GM21381 (cell line): ENCODE measurements around the gene FAM184A.

ENCODE experiments used
- ATAC-seq: cut with Tn5 transposase; IDR thresholded peaks from one replicate; pipeline ENCODE4 v1.9.1; 2021; ENCODE audit warnings: mild to moderate bottlenecking, moderate library complexity; ENCODE audit not compliant: unreplicated experiment

FAM184A gene

DNA sequence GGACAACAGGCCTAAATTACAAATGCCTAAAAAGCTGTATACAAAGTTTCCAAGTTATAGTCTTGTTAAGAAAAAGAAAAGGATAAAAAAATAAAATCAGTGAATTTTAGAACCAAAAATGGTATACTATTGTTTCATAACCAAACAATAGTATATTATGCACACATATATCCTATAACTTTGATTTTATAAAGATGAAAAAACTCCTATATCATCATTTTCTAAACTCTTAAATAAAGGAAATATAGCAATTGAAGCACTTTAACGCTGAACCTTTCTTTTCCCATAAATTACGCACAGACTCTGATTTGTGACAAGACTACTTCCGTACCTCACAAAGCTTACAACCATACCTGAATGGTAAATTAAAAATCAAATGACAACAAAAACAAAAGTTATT, 107.6 kb downstream of the FAM184A start:
- ATAC-seq: no peak

DNA sequence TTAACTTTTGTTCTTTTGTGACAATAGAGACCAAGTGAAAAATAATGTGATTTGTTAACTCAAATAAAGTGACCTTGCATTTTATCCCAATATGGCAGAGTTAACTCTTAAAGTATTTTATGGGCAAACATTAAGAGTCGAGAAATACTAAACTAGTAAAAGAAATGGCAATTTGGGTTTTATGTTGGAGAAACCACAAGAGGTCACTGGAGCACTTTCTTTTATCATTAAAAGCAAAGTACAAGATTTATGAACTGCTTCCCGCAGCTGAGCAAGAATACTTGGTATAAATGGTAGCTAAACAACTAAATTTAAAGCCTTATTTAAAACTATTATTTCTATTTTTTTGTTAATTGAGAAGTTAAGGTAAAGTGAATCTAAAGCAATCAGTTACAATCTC, 110.0 kb downstream of the FAM184A start:
- no peak for ATAC-seq

DNA sequence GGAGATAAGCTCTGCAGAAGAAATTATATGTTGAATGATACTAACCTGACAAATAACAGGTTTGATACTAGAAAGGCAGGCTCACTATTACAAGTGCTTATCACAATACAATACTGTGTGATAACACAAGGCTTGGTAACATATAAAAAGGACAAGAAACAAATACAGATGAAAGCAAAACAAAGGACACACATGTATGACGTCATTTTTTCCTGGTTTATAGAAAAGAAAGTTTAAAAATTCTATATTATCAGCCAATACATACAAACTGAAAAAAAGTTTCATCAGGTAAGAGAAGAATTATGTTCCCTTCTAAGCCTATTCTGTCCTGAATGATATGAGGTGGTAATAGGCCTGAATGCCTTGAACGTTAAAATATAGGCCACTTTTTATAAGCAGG, 111.2 kb downstream of the FAM184A start:
- ATAC-seq: no peak

DNA sequence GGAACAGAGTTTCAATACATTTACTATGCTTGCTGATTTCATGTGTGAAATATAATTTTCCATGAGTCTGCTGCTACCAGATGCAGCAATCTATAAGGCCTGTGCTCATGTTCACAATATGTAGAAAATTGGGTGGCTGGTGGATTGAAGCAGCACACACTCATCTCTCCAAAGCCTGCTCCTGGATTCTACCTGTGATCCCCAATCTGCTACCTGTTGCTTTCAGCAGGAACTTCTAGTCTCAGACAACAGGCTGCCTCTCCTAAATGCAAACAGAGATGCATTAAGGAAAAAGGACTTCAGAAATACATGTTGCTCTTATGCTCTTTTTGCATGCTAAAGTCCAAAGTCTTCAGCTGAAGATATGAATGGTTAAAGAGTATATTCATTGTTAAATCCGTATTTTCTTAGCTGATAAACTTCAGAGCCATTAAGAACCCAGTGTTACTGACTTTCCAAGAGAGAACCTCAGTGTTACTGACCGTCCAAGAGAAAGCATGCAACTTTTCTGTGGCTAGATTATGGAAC, 112.6 kb downstream of the FAM184A start:
- ATAC-seq: no peak

DNA sequence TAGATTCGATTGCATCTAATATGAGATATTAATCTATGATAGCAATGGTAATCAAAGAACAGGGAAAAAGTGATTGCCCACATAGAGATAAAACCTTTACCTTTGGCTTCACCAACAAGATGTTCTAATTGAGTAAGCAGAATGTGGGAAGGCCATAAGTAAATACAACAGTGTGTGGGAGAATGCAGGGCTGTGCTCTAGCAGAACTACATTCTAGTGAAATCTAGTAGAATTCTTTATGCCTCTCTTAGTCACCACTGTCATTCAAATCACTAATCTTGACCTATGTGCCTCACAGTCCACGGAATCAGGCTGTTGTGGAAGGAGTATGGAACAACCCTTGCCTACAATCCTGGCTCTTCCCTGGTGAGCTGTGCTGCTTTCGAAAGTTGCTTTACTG, 113.1 kb downstream of the FAM184A start:
- no peak for ATAC-seq

DNA sequence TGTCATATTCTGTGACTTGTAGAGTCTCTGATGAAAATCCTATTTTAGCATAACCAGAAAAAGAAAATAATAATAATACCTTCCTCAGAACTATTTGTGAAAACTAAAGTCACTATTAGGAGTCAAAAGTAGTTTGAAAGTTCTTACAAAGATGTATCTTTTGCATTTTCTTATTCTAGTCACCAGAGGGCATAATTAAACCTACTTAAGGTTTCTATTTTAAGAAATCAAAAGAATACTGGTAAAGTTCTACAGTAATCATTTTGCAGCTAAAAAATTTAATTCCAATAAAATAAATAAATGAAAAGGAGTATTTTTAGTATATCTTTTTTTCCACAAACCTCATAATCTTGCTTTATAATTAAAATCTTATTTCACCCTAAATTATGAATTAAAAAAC, 115.5 kb downstream of the FAM184A start:
- no peak for ATAC-seq

DNA sequence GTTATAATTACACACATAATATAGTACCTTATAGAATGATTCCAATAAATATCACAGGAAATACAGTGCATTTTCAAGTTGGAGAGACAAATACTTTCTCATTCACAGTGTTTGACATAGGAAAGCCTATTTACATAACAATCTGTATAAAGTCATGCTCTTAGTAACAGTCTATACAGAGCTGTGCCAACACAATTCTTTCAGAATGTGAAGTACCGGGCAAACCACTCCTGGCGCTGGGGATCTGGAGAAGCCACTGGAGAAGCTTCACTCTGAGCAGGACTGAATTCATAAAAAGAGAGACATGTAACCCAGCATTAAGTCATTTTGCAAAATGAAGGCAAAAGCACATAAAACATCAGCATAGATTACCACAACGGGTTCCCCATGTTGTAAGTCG, 118.6 kb downstream of the FAM184A start:
- ATAC-seq: no peak

DNA sequence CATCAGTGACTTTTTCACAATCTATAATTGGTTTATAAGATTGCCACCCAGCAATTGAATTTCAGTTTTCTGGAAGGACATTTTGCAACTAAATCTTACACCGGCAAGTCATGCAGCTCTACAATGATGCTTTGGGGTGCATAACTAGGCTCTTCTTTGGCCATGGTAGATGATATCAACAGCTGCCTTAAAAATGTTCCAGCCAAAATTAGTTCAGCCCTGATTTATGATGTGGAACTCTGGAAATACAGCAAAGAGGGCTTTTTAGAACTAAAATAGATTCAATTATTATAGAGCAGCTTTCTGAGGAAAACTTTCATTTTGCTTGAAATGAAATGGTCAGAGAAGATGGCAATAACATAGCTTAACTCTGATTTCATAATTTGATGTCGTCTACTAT, 125.1 kb downstream of the FAM184A start:
- ATAC-seq: no peak

DNA sequence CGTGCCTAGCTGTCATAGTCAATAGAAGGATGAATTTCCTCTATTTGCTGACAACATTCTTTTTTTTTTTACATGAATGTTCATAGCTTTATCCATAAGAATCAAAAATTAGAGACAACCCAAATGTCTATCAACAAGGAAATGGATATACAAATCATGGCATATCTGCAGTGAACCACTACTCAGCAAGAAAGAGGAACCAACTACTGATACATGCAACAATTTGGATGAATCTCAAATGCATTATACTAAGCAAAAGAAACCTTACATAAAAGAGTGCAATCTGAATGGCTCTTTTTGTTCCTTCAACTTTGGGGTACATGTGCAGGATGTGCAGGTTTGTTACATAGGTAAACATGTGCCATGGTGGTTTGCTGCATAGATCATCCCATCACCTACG, 125.8 kb downstream of the FAM184A start:
- no peak for ATAC-seq

DNA sequence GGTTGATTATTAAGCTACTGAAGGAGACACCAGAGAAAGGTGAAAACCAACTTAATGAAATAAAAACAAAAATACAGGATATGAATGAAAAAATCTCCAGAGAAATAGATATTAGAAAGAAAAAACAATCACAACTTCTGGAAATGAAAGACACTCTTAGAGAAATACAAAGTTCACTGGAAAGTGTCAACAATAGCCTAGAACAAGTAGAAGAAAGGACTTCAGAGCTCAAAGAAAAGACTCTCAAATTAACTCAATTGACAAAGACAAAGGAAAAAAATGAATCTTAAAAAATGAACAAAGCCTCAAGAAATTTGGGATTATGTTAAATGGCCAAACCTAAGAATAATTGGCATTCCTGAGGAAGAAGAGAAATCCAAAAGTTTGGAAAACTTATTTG, 133.2 kb downstream of the FAM184A start:
- no peak for ATAC-seq

DNA sequence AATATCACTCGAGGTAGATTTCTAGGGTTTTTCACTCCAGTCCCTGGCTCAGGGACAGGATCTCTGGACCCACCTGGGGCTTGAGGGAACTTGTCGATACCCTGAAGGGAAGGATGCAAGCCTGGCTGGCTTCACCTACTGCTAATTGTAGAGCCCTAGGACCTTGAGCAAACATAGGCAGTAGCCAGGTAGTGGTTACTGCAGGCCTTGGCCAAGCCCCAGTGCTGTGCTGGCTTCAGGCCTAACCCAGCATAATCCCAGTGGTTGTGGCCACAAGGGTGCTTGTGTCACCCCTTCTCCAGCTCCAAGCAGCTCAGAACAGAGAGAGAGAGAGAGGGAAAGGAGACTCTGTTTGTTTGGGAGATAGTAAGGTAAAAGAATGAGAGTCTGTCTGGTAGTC, 137.7 kb downstream of the FAM184A start:
- ATAC-seq: no peak

DNA sequence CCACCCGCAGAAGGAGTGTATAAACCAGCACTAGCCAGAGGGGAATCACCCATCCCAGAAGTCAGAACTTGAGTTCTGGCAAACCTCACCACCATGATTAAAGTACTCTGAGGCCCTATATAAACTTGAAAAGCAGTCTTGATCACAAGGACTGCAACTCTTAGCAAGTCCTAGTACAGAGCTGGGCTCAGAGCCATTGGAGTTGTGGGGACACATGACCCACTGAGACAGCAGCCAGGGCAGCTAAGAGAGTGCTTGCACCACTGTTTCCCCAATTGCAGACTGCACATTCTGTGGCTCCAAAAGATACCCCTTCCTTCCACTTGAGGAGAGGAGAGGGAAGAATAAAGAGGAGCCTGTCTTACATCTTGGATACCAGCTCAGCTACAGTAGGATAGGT, 138.8 kb downstream of the FAM184A start:
- no peak for ATAC-seq

DNA sequence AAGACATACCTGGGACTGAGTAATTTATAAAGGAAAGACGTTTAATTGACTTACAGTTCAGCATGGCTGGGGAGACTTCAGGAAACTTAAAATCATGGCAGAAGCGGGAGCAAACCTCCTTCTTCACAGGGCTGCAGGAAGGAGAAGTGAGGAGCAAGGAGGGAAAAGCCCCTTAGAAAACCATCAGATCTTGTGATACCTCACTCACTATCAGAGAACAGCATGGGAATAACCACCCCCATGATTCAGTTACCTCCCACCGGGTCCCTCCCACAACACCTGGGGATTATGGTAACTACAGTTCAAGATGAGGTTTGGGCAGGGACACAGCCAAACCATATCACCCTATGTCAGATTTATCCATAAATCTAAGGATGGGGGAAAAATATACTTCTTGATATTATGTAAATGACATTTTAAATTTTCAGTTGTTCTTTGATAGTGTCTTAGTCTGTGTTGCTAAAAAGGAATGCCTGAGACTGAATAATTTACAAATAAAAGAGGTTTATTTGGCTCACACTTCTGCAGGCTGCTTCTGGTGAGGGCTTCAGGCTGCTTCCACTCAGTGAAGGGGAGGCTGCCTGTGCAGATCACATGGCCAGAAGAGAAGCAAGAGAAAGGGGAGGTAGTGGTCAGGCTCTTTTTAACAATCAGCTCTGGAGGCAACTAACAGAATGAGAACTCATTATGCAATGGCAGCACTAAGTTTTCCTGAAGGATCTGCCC, 142.3 kb downstream of the FAM184A start:
- no peak for ATAC-seq

DNA sequence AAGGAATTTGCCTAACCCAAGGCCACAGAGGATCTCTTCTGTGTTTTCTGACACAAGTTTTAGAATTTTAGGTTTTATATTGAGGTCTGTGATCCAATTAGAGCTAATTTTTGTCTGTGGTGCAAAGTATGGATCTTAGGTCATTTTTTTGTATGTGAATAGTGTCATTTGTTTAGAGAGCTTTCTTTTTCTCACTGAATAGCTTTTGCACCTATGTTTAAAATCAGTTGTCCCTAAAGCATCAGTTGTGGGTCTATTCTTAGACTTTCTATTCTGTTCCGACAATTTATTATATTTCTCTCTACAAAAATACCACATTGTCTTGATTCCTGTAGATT, 143.2 kb downstream of the FAM184A start:
- peak; percentile 4 for ATAC-seq

DNA sequence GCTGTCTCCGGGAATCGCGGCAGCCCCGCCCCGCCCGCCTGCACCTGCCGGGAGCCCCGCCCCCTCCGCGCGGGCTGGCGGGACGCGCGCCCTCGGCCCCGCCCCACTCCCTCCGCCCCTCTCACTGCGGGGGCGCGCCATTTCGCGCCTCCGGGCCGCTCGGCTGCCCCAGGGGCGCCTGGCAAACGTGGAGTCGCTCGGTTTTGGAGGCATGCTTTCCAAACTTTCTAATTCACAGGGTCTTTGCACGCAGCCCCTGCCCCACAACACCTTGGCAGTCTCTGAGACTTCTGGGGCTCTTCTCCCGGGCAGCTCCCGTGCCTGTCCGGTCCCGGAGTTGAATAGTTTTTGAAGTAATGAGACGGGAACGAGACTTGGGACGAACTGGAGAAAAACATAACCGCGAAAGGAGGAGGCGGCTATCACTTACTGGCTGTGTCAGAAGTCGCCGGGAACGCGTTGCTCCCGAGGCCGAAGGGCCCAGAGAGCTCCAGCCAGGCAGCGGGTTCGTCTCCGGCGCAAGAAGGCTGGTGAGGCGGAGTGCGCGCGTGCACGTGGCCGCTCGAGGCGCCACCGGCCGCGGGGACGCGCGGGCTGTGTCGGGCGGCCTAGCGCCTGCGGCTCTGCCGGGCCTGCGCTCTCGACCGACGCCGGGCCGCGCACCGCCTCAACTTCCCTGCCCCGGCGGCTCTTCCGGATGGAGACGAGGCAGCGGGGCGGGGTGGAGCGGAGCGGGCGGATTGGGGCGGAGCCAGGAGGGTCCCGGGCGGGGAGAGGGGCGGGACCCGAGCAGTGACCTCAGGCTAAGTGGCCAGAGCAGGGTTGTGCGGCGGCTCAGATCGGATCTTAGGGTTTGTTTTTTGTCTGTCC, 143.8 kb downstream of the FAM184A start, which contains the start of gene MCM9:
Gene MCM9 (minus strand): TSS at position 699 of the 870 bp plus-strand sequence. CDS start 3,436 bp downstream, outside the sequence.
- ATAC-seq: peak; percentile 96

DNA sequence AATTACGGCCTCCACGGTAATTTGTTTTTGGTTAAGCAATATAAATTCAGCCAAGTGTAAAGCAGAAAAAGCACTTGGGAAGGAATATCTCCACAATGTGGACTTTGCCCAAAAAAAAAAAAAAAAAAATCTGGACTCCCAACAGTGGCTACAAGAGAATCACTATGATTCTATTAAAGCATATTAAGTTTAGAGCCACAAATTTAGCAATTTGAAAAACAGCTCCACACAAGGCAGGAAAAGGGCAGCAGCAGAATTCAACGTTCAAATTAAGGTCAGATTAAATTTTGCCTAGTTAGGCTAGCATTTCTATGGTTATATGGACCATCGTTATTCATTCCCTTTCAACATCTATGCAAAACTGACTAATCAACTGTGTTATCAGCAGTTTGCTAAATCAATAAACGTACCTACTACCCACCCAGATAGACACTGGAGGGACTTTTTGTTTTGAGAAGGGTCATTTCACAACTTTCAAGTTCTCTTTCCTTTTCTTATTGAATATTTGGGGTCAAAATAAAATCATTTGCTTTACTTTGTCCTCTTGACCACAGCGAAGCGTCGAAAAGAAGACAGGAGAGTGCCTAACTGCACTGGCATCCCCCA, 144.5 kb downstream of the FAM184A start:
- peak; percentile 1 for ATAC-seq

DNA sequence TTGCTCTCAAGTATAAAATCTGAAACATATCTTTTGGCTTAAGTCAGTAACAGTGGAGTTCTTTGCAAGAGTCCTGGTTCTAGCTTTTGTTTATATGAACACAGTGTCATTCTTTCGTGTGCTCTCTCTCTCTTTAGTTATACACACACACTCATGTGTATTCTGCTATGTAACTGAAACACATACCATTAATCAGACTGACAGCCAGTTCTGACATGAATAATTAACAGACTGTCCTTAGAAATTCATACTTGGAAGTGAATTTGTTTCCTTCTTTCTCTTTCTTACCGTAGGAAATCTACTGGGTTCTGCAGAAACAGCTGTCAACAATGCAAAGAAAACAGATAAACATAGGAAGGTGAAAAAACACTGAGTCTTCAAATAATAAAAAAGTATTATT, 146.0 kb downstream of the FAM184A start:
- ATAC-seq: no peak

DNA sequence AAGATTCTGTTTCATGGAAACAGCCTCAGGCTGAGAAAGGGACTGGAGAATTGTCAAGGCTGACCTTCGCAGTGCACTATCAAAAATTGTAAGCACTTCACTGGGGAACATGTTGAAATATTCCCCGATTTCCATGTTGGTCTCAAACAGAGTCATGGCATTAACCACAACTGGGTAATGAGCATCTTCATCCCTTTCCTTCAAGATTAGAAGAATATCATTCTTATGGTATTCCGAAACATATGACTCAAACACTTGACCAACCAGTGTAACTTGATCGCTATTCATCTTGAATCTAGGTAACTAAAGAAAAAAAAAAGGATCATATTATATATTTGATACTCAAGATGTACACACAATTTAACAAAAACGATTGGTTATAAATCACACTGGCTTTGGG, 147.0 kb downstream of the FAM184A start:
- no peak for ATAC-seq

DNA sequence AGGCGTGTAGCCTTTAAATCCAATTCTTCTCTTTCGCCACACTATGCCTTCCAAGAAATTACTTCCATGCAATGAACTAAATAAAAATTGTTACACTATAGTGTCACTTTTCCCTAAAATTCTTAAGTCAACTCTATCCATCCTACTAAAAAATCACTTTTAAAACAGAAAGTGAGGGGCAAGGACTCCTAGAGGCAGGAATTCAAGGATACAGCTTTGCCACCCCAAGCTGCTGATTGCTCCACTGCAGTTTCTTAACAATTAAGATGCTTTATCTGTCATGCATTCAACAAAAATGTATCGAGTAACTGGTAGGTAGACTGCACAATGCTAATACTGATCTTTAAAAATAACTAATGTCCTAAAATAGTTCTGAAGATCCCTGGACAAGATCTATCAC, 147.8 kb downstream of the FAM184A start:
- no peak for ATAC-seq

DNA sequence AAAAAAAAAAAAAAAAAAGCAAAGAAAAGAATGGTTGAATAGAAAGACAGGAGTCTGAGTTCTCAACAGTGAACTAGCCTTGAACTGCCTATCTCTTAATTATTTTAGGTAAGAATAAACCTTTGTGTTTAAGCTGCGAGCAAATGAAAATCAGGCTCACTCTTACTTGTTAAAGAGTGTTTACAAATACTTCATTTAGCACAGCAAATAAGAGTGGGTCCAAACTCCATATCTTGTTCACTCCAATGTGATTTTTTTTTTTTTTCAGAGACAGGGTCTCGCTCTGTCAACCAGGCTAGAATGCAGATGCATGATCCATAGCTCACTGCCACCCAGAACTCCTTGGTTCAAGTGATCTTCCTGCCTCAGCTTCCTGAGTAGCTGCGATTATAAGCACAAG, 155.4 kb downstream of the FAM184A start:
- ATAC-seq: no peak

DNA sequence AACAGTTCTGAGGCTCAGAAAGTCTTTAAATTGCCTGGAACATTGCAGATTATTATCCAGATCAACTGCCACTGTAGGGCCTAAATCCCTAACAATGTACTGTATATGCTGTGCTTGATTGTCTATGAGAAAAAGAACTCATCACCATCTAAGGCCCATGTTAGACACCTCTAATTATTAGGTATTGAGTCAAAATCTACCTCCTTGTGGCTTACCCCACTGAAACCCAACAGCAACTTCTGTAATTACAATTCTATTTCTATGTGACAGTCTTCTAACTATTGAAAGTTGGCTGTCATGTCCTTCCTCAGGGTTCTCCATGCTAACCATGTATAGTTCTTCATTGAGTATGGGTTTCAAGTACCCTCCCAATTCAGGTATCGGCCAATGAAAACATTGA, 157.4 kb downstream of the FAM184A start:
- ATAC-seq: no peak

DNA sequence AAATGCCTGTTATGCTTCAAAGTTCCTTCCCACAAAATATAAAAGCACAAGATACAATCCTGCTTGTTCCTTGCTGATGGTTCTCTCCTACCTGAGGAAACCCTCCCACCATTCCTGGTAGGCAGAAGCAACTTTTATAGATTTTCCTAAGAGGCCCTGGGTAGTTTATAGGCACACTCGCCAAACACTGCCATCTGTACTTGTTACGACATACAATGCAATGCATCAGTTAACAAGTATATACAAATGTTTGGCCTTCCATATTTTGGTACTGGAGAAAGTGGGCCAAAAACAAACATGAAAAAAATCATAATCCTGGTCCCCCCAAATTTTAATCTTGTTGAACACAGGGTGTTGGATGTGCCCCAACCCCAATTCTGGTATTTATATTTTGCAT, 160.1 kb downstream of the FAM184A start:
- ATAC-seq: no peak
